ENCODE measurements around the gene TRIM48.
"Not testable (repeated sequence)": the region's sequence is repeated elsewhere in the genome, so short reads cannot be mapped to it uniquely, and the experiment has no call there.

TRIM48 gene, protein sequence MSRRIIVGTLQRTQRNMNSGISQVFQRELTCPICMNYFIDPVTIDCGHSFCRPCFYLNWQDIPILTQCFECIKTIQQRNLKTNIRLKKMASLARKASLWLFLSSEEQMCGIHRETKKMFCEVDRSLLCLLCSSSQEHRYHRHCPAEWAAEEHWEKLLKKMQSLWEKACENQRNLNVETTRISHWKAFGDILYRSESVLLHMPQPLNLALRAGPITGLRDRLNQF

DNA sequence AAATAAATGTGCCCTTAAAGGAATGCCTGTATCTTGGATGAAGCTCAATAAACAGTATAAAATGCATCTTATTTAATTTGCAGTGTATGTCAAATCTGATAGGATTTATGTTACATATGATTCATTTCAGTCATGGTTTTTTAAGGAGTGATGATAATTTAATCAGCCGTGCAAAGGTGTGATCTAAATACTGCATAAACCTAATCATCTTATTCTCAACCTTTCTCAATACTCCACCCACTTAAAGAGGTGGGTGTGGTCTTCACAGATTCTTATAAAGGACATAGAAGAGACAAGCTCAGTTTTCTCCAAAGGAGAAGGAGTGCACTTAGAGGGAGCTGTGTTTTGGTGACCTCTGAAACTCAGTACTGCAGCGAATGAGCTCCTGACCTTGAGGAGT, at the start of gene TRIM48:
Gene TRIM48, plus strand, starts transcription at position 301 of the 400 bp plus-strand sequence. CDS start 113 bp downstream, outside the sequence.
- H3K4me3 Mint-ChIP-seq; H3K4me1 Mint-ChIP-seq; H3K27ac Mint-ChIP-seq; ATAC-seq; DNase-seq; H3K36me3 Mint-ChIP-seq (ENCODE audit: low read depth); H3K27me3 Mint-ChIP-seq: not testable (repeated sequence)
- peaks cover 12% of the 10 kb centered on the region for H3K9me3 Mint-ChIP-seq

- not testable (repeated sequence) for ATAC-seq; H3K27me3 Mint-ChIP-seq; H3K27ac Mint-ChIP-seq; H3K36me3 Mint-ChIP-seq (ENCODE audit: low read depth); H3K4me1 Mint-ChIP-seq; DNase-seq; H3K4me3 Mint-ChIP-seq
- peaks cover 20% of the 10 kb centered on the region for H3K9me3 Mint-ChIP-seq
These were observed 23.6 kb upstream of the TRIM48 start for GRCh38 chr11:55238316-55238715.

DNA sequence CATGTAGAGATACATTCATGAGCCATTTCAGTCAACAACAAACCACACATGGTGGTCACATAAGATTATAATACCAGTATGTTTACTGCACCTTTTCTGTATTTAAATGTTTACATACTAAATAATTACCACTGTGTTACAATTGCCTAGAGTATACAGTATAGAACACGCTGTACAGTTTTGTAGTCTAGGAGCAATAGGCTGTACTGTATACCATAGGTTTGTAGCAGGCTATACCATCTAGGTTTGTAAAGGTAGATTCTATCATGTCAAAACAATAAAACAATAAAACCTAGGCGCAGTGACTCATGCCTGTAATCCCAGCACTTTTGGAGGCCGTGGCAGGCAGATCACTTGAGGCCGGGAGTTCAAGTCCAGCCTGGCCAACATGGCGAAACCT, 1.1 kb downstream of the TRIM48 start:
- Mint-ChIP-seq H3K36me3 (ENCODE audit: low read depth) (no peaks in the 10 kb centered on the region), H3K4me1 (no peaks in the 10 kb centered on the region), H3K4me3 (no peak overlapping the region), H3K27ac (no peak overlapping the region), H3K9me3 (peaks cover 8% of the 10 kb centered on the region), H3K27me3 (no peaks in the 10 kb centered on the region)
- ATAC-seq (no peak), DNase-seq (no peak)
